AG20443 (cell line): Measurements from ENCODE around the gene ARMC5.
A peak's percentile ranks its signal among the peaks of the same experiment; 100 is the strongest.
"Not testable (repeated sequence)": the region's sequence is repeated elsewhere in the genome, so short reads cannot be mapped to it uniquely, and the experiment has no call there.

Experiments
- DNase-seq: peaks from one replicate; pipeline ENCODE4 v3.0.0; 2012; ENCODE audit warnings: low spot score, mixed read lengths

Gene ARMC5

DNA sequence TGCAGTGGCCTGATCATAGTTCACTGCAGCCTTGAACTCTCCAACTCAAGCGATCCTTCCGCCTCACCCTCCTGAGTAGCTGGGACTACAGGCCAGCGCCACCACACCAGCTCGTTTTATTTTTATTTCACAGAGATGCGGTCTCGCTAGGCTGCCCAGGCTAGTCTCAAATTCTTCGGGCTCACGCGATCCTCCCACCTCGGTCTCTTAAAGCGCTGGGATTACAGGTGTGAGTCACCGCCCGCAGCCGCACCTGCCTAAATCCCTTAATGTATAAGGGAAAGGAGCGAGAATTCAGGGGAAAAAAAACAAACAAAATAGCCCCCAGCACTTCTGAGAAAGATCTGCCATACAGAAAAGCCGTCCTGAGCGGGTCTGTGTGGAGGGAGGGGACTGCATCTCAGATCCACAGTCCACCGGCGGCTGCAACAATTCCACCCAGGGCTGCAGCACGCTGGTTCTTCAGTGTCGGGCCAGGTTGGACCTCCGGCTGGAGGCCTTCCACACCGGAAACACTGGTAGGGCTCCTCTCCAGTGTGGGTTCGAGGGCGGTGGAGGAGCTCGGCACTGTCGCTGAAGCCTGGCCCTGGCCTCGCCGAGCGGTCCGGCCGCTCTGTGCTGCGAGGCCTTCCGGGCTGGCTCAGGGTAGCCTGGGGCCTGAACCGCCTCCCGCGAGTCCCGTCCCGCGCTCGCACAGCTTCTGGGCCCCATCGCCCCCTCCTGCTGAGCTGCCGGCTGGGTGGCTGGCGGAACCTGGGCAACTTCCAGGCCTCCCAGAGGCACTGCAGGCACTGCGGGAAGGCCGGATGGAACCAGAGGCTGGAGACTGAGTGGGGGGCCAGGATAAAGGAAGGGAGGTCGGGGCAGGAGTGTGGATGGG lies 23.7 kb upstream of the ARMC5 start:
- DNase-seq, result no peak

- no peak for DNase-seq
These were observed 22.9 kb upstream of the ARMC5 start for GRCh38 chr16:31436221-31437045.

DNA sequence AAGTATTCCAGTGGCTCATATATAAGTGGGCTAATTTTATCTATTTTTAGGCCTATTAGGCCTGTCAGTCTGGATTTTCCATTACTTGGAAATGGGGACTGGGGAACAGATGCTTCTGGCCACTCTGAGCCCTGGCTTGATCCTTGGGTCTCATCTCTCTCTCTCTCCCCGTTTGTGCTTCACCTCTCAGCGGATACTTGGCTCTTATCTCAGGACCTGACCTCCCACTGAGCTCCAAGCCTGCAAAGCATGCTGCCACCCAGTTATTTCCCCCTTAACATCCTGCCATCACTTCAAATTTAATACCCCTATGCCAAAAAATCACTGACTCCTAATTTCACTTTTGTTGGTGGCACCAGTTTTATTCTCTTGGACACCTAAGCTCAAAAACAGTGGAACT lies 20.9 kb upstream of the ARMC5 start:
- no peak for DNase-seq

DNA sequence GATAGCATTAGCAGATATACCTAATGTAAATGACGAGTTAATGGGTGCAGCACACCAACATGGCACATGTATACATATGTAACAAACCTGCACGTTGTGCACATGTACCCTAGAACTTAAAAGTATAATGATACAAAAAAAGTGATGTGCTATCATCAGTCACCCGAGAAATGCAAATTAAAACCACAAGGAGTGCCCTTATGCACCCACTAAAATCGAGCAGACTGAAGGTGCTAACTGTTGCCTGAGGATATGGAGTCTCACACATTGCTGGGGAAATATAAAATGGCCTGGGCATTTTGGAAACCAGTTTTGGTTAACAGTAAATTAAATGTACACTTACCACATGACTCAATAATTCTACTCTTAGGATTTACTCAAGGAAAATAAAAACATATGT lies 20.3 kb upstream of the ARMC5 start:
- not testable (repeated sequence) for DNase-seq

- DNase-seq, result no peak
These were observed 19.8 kb upstream of the ARMC5 start for GRCh38 chr16:31439519-31439918.

- no peak for DNase-seq
These were observed 18.7 kb upstream of the ARMC5 start for GRCh38 chr16:31440516-31441184.

GRCh38 chr16:31441956-31442355 lies 17.3 kb upstream of the ARMC5 start:
- no peak for DNase-seq

DNA sequence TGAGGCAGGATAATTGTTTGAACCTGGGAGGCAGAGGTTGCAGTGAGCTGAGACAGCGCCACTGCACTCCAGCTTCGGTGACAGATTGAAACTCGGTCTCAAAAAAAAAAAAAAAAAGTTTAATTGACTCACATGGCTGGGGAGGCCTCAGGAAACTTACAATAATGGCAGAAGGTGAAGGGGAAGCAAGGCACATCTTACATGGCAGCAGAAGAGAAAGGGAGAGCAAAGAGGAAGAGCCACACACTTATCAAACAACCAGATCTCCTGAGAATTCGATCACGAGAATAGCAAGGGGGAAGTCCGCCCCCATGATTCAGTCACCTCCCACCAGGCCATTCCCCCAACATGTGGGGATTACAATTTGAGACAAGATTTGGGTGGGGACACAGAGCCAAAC lies 13.4 kb upstream of the ARMC5 start:
- not testable (repeated sequence) for DNase-seq

DNA sequence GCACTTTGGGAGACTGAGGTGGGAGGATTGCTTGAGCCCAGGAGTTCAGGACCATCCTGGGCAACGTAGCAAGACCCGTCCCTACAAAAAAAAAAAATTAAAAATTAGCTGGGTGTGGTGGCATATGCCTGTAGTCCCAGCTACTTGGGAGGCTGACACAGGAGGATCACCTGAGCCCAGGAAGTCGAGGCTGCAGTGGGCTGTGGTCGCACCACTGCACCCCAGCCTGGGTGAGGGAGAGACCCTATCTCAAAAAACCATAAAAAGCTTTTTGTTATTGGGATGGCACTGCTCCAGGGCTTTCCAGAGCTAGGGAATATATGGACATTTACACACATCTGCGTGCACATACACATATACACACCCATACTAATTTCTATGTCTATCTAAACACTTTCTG lies 8.1 kb upstream of the ARMC5 start:
- no peak for DNase-seq

GRCh38 chr16:31451681-31452351 lies 7.5 kb upstream of the ARMC5 start:
- DNase-seq, result peak; percentile 78

GRCh38 chr16:31452631-31453106 lies 6.6 kb upstream of the ARMC5 start:
- peak; percentile 73 for DNase-seq

DNA sequence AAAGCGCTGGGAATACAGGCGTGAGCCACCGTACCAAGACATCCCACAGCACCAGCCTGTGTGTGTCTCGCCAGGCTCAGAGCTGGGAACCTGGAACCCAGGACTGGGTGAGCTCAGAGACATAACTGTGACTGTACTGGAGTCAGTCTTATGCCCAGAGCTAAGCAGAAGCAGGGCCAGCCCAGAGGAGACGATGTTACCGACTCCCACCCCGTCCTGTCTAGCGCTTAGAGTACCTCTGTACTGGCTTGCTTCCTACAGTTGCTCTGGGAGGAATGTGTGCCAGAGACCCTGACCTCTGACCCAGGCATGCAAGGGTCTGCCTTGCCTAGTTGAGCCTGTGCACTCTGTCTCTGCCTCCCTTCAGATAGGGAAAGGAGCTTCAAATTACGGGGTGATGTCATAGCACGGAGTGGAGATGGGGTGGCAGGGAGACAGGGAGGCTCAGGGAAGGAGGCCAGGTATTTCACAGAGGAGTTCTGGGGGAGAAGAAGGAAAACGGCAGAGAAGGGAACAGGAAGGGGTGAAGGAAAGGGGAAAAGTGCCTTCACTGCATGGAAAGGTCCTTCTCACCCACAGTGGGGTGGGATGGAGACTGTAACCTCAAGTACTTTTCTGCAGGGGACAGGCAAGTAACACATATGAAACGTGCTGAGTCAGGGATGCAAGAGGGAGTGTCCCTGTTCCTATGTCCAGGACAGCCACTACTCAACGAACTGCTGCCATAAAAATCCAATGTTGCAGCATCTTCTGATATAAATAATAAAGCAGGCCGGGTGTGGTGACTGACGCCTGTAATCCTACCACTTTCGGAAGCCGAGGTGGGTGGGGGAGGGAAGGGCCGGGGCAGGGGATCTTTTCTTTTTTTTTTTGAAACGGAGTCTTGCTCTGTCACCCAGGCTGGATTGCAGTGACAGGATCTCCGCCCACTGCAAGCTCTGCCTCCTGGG lies 5.8 kb upstream of the ARMC5 start:
- no peak for DNase-seq

DNA sequence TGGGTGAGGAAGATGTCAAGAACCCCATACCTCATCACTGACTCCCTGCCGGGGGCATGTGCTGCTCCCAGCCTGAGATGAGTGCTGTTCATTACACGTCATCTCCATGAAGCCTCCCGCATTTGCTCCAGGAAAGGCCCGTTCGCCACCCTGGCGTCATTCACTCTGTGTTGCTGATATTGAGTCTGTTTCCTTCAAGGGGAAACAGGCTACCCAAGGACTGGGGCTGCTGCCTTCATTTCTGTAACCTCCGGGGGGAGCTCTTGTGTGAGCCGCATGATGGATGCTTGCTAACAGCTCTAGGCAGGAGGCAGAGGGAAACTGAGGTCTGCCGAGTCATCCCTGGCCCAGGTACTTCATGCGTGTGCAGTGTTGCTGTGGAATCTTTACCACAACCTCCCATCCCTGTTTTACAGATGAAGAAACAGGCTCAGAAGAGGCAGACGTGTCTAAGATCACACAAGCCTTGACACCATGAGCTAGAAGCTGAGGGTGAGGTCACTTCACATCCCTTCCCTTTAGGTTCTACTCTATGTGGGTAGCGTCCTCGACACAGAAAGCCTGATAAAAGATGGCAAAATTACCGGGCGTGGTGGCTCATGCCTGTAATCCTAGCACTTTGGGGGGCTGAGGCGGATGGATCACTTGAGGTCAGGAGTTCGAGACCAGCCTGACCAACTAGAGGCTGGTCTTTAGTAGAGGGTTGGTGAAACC lies 3.5 kb upstream of the ARMC5 start:
- no peak for DNase-seq

DNA sequence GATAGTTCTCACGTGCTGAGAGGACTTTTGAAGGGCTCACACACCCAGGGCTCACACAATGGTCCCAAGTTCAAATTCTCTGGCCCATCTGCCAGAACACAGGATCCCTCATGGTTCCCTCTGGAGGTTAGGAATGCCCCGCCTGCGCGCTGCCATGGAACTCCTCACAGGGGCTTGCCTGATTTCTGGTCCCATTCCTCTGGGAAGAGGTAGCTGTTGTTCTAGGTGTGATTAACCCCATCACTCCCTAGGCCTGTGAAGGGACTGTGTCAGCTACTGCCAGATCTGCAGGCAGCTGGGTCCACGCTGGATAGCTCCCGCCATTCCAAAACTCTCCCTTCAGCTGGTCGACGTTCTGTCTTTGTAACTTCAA lies 2.3 kb upstream of the ARMC5 start:
- DNase-seq, result no peak

GRCh38 chr16:31458073-31458843 lies 1.0 kb upstream of the ARMC5 start:
- DNase-seq, result no peak

DNA sequence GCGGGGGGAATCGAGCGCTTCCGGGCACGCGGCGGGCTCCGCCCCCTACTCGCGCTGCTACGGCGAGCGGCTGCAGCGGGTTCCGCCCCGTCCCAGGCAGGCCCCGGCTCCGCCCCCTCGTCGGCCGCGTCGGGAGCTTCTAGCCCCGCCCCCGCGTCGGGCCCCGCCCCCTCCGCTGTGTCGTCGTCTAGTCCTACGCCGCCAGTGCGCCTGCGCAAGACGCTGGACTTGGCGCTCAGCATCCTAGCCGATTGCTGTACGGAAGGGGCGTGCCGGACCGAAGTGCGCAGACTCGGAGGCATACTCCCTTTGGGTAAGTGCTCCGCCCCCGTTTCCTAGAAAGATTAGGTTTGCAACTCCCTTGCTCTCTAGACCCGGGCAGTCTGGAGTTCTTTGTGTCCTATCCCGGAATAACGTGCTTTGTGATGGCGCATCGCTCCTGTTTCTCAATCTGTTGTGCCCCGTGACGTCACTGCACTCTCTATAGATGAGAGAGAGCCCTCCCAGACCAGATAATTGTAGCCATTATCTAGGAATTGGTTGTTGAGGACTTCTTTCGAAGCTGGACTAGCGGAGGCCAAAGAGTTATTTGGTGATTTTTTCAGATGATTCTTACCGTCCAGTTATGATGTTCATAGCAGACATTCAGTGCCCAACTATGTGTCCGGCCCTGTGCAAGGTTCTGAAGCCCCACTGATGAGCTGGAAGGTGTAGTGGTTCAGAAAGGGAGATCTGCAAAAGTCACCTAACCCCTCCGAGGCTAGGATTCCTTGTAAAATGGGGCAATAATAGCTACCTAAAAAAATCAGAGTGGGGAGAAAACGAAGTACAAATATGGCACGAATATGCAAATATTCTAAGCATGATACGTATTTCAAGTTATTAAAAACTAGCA lies 633 bp downstream of the ARMC5 start:
- peak; percentile 97 for DNase-seq

GRCh38 chr16:31460582-31461002 lies 1.3 kb downstream of the ARMC5 start:
- DNase-seq, result no peak

DNA sequence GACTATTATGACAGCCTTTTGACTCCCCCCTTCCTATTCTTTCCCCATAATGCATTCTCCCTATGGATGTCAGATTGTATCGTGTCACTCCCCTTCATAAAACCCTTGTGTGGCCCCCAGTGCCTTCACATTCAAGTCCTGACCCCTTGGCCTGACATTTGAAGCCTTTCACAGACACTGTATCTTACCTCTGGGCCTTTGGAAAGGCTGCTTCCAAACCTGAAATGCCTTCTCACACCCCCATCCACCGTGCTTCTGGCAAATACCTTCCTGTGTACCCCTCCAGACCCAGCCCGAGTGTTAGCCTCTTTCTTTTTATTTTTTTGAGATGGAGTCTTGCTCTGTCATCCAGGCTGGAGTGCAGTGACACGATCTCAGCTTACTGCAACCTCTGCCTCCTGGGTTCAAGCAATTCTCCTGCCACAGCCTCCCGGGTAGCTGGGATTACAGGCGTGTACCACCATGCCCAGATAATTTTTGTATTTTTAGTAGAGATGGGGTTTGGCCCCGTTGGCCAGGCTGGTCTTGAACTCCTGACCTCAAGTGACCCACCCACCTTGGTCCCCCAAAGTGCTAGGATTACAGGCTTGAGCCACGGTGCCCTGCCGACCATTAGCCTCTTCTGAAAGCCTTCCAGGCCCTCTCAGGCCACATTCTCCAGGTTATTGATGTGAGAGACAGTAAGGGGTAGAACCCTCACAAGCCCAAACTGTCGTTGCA lies 2.1 kb downstream of the ARMC5 start:
- no peak for DNase-seq
